GM03348 (cell line): ENCODE measurements around the gene TEC.

Source experiments
- DNase-seq: peaks from one replicate; pipeline ENCODE4 v3.0.0; 2012; ENCODE audit warnings: low spot score

Gene TEC

DNA sequence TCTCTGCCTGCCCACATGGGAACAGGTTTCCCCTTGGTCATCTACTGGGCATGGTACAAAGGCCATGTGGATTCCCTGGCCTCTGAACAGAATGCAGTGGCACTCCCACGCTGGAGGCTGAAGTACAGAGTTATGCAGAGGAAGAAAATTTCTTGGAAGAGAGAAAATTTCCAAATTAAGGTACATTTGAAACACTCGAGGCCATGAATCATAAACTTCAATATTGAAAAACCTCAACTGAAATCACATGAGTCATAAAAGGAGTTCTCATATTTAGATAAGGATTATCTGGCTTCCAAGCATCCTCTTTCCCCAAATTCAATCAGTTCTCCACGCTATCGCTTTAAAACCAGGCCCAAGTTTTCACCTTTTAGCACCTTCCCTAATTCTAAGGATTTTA lies 107.5 kb downstream of the TEC start:
- no peak for DNase-seq

DNA sequence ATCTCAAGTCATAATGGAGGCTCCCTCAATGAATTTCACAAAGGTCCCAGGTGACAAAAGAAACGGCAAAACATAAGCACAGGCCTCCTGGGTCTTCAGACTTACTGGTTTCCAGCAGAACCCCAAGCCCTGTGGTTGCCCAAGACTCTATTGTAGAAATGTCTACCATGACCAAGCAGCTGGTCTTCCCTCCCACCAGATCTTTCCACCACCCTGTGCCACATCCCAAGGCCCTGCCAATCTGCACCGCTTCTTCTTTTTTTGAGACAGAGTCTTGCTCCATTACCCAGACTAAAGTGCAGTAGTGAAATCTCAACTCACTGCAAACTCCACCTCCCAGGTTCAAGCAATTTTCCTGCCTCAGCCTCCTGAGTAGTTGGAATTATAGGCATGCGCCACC lies 112.4 kb downstream of the TEC start:
- DNase-seq = no peak

DNA sequence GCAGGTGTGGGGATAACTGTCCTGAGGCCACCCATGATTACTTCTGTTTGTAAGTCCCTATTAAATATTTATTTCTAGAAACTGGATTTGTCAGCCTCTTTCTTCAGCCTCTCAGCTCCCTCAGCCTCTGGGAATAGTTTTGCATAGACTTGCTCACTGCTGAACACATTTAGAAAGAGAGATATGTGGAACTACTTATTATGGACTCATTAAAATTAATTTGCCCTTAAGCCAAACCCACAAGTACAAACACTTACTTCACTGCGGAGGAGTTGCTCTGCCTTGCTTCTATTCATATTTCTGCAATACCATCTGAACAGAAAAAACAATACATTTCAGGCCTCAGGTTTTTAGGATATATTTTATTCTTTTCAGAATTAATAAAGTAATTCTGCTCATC lies 113.2 kb downstream of the TEC start:
- DNase-seq = no peak

DNA sequence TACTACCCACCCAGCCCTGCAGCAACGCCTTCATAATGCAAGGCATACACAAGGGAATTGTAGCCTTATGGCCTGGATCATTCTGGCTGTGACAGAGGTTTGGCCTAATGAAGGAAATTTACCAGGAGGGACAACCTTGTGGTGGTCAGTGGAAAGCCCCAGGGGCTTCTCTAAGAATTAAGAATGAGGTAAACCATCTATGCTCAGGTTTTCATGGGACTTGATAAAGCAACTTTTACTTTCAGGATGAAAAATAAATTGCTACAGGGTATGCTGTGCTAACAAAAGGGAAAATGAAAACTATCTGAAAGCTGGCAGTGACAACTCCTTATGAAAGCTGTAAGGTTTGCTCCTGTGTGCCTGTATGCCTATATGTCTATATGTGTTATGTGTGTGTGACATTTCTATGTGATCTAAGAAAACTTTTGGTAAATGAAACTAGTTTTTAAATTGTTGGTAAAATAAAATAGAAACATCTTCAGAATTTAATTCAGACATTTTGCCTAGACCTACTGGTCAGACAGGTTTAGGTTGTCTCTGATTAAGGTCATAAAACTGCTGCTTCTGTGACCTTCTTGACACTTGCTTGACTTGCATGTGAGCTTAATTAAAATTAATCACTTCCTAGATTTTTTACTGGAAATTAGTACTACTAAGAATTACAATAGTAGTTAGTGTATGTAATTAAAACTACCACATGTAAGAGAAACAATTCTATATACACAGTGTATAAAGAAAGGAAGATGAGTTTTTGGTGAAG lies 115.7 kb downstream of the TEC start:
- no peak for DNase-seq

DNA sequence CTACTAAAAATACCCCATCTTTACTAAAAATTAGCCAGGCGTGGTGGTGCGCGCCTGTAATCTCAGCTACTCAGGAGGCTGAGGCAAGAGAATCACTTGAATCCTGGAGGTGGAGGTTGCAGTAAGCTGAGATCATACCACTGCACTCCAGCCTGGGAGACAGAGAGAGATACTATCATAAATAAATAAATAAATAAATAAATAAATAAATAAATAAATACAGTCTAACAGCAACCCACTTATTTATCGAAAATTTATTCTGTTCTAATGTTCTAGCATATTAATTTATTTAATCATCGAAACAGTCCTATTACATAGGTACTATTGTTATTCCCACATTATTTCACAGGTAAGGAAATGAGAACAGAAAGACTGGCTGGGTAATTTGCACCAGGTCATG lies 117.4 kb downstream of the TEC start:
- no peak for DNase-seq

DNA sequence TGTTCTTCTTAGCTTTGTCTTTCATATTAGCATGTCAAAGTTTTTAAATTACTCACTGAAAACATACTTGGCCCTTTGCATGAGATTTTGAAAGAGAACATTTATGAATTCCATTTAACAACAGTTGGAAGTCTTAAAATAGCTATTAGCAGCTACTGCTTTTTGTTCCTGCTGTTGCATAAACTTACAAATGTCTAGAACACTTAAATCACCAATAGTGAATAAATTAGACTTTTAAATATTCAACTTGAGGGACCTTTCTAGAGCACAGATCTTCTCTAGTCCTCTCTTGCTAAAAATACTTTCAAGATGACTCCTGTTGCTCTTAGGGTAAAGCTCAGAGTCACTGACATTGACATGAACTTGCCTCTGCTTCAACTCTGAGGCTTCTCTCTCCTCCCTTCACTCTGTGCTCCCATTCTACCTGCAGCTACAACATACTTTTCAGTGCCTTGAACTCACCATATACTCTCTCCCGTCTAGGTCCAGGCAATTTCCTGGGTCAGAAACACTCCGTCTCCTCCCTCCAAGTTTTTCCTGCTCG lies 119.7 kb downstream of the TEC start:
- DNase-seq = no peak

DNA sequence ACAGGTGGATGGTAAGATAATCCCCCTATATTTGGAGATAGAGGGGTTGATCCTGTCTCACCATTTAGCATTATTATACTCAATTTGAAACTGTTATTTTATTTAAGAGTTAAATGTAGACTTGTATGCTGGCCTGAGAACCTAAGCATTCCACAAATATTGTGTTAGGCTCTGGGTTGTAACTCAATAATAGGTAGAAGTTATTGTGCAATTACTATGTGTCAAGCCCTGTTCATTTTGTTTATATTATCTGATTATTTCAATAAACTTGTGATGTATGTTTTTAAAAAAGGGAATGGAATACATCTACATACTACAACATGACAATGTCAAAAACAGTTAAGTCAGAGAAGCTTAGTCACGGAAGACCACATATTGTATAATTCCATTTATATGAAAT lies 122.0 kb downstream of the TEC start:
- no peak for DNase-seq

DNA sequence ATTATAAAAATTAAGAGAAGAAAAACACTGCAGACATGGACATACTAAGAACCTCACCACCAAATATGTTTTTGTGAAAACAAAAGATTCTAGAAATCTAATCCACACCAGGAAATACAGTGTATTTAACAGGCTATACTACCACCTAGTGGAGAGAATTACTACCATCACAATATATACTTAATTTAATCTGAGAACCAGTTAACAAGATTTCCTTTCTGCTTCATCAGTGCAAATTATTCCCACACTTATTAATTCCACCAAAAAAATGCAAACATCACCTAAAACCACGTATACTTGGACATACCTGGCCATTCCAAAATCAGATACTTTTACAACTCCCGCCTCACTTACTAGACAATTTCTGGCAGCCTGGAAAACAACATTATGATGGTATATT lies 128.6 kb downstream of the TEC start:
- DNase-seq = peak; percentile 67

DNA sequence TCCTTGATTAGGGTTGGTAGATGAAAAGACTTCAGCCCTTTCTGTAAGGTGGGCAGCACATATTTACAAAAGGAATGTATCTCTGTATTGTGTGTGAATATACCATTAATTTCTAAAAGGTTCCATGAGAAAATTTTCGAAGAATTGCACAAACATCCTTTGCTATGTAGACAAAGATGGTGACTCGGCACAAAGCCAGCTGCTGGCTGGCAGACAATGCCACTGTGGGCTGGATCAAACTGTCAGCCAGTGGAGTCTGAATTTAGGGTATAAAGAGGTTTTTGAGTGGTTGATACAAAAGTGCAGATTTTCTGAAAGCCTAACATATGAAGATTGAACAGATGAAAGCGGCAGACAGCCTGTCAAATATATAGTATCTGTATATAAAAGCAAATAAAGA lies 129.9 kb downstream of the TEC start:
- no peak for DNase-seq

DNA sequence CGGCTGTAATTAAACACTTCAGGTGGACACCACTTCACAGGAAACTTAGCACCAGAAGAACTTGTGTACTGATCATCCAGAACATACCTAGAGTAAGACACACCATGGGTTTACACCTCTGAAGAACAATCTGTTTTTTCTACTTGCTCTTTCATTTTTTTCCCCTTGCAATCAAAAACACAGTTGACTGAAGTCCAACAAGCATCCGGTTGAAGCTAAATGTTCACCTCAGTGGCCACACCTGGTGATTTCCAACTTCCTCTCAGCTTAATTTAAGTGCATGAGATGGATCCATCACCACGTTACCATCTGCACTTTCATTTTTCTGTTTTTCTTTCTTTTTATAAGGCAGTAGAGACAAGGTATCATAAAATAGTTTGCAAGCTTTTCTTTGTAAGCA lies 130.7 kb downstream of the TEC start:
- DNase-seq = no peak

DNA sequence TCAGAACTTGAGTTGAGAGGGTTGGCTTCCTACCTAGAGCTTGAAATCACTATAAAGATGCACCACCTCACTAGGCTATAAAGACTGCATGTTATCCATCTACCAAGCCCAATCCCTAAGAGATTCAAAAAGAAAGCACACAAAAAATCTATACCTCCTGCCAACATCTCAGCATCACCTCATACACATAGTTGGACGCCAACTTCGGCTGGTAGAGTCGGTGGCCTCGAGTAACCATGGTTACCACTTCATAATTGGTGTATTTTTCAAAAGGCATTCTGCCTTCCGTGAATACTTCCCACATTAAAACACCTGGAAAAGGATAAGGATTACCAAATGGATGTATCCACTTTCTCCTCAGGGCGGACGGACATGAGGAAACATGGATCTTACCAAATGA lies 131.1 kb downstream of the TEC start:
- DNase-seq = no peak

DNA sequence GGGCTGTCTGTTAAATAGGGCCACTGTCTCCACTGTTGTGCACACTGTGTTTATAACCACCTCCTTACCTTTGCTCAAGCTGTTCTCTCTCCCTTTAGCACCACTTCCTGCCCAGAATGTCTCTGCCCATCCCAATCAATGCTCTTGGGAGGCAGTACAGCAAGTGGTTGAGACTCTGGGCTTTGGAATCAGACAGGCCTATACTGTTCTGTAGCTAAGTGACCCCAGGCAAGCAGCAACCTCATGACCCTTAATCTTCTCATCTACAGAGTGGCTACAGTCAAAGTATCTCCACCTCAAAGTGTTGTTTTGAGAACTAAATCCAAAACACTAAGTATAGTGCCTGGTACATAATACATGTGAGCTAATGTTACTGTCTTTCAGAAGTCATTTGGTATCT lies 131.8 kb downstream of the TEC start:
- no peak for DNase-seq

DNA sequence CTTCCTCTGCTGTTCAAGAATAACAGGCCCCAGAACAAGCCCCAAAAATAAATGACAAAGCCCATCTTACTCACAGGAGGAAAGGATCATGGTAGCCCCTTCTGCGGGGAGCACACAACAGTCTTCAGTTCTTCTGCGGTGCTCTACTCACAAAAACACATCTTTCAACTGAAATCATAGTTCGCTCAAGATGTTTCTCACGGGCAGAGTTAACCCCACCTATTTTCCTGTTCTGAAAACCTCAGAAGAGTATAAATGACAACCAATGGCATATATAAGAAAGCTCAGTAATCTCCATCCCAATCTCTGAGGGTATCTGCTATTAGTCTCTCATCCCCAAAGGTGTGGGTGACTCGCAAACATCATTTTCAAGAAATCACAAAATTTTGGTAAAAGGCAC lies 135.6 kb downstream of the TEC start, which contains the start of gene TXK:
Gene TXK (minus strand): TSS at position 170 of the 400 bp plus-strand sequence. CDS start 80 bp downstream, at position 90.
- DNase-seq = no peak

DNA sequence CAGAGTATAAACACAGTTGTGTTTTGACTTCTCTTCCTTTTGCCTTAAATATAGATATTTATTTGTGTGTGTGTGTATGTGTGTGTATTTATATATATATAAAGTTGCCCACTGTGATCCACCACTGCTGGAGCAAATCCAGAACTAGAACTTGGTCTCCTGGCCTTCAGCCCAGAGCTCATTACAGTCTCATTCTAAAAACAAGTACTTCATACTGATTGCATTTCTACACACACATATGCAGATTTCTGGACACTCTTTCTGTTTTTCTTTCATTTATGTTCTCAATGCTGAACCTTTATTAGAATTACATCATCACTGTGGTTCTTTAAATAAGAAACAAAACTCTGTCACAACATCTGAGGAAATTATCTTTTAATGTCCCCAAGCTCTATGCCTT lies 136.0 kb downstream of the TEC start:
- DNase-seq = no peak

DNA sequence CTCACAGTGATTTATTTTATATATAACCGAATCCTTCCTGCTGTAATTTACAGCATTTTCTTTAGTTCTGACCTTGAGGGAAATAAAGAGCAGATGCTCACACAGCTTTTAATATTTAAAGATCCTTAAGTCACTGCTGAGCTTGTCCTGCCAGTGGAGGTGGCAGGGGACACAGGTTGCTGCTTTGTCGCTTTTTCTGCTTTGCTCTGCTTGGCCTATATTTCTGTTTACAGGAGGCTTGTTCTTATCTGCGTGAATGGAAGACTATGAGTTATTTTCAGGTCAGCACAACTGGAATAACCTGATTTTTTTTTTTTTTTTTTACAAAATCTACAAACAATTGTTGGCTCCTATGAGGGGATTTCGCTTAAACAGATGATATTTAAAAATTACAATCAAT lies 137.9 kb downstream of the TEC start:
- no peak for DNase-seq

DNA sequence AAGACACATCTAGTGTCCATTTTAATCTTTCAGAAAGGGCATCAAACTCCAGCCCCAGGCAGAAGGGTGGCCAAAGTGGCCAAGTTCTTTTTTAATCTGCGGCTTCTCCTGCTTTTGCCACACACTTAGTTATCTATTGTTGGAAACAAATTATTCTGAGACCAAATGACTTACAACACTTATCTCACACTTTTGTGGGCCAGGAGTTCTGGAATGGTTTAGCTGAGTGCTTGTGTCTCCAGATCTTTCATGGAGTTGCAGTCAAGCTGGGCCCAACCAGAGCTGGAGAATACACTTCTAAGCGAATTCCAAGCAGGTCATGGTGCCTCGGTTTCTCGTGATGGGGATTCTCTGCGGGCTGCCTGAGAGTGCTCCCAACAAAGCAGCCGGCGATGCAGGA lies 139.5 kb downstream of the TEC start:
- DNase-seq = no peak

DNA sequence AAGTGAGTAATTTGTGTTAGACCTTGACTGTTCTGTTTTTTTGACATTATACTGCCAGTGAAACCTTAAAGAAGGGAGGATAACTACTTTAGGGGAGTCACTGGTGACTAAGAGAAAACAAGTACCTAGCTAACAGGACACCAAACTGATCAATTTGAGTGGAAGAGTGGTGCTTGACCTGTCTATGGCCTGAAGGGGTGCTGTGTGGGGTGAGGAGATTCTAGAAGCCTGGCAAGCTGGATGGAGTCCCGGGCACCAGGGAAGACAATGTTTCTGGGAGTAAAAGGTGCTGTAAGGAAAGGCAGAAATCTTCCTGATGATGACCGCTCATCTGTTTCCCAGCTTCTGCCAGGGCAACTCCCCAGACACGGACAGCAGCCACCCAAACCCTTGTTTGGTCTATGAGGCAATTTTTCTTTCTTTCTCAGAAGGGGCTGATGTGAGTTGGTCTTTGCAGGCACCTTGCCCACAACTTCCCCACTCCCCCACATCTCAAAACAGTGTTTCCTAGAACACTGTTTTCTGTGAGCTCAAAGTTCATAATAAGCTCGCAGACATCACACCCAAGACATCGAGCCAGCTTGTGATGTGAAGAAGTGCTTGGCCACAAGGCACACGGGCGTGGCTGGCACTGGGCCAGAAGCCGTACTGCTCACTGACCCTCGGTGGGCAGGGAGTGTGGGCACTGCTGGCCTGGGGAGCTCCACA lies 140.2 kb downstream of the TEC start:
- no peak for DNase-seq

DNA sequence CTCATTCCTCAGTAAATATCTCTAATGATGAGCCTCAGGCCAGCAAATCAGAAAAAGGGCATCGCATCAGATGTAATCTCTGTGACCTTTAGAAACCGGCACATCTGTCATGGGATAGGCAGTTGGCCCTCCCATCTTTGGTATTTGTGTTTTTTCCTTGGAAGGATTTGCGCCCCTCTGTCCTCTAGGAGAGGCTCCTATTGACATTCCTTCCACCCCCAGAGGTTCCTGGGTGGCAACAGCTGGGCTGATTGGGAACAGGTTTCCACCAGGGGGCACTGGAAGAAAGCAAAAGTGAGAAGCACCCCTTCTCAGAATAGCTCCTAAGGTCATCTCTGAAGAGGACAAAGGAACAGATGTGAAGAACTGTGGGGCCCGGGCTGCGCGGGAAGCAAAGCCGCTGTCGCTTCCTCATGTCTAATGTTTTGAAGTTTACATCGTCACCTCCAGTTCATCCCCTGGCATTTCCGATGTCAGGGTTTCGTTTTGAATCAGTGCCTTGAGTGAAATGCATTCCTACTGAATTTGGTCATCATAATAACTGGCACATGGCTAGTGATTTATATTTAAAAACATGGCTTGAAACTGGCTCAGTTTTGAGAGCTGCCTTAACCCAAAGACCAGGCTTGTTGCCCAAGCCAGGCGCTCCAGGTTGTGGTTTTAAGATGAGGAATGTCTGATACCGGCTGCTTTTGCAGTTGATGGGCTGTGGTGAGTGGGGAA lies 141.8 kb downstream of the TEC start:
- peak; percentile 83 for DNase-seq

DNA sequence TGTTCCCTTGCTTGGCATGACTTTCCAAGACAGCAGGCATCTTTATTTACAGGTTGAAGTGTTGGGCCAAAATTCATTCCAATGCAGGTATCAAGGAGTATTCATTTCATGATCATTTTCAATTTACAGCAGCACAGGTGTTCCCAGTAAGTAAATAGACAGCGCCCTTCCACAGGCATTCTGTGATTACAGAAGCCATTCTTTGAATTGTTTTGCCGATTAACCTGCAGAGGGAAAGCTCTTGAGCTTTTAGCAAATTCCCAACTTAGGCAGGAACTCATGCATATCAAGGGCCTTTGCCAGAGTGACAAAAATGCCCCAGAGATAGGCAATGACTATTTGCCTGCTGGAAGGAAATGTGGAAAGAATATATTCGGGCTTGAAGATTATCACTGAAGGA lies 142.4 kb downstream of the TEC start:
- no peak for DNase-seq

DNA sequence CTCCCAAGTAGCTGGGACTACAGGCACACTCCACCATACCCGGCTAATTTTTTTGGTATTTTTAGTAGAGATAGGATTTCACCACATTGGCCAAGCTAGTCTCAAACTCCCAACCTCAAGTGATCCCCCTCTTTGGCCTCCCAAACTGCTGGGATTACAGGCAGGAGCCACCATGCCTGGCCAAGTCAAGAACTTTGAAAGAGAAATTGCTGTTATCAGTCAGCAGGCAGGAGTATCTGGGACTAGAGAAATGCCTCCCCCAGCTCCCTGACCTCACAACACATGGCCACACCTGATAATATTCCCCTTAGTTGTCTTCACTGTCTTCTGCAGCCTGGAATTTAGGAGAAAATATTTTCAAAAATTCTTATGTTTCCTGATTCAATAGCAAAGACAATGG lies 143.0 kb downstream of the TEC start:
- no peak for DNase-seq

DNA sequence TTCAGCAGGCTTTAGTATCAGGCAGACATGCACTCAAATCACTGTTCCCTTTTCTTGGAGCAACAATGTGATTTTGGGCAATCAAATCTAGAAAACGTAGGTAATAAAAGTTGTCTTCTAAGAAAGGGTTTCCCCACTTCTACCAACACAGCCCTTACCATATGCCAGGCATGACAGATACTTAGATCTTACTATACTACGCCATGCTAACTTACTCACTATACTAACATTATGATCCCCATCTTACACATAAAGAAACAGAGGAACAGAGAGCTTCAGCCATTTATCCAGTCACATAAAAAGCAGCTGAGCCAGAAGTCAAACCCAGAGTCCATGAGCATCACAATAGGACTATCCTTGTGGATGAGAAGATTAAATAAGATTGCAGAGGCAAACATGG lies 144.8 kb downstream of the TEC start:
- DNase-seq = no peak

DNA sequence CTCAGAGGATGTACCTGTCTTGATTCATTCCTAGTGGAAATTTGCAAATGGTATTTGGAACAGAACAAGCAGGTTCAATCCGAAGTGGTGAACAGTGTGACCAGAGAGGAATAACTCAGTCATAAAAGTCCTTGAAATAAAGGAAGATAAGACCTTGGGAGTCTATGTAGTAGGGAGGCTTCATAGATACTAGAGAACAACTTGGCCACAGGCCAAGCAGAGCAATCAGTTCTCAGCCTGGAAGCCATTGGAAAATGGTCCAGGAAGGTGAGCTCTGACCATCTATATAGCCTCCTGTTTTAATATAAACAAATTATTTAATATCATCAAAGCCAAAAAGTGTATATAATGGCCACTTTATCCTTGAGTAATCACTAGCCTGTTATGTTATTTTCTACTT lies 146.9 kb downstream of the TEC start:
- DNase-seq = no peak

DNA sequence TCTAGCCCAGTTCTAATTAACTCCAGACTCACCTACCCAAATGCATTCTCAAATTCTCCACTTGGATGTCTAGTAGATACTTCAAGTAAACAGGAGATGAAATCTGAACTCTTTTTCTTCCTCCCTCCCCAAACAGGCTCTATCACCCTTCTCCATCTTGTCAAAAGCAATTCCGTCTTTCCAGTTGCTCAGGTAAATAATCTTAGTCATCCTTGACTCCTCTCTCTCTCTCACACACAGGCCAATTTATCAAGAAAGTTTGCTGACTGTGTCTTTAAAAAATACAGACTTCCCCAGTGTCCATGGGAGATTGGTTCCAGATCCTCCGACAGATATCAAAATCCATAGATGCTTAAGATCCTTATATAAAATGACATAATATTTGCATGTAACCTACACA lies 148.5 kb downstream of the TEC start:
- no peak for DNase-seq
